Measurements from ENCODE around the gene GATD1. TPM values are rescaled to one million over a fixed set of nuclear protein-coding genes. Genes with fewer than 3 reads are reported as not detected.

GATD1 gene
- total and polyA plus RNA-seq, 9 of the 15 experiments (the other 6 are each of a cell fraction or from before 2014, with no cell fraction given), result 2.8 to 144 (median 36.9) TPM

GRCh38 chr11:726278-727220, 50.7 kb downstream of the GATD1 start:
- WGBS (ENCODE audit: insufficient coverage, low coverage, missing lambda C conversion rate), result 10% methylated on average over 23 of the region's 61 CpGs
- Histone ChIP-seq H2AFZ (ENCODE audit: low read depth, low read length) (peak overlapping the region; percentile 92), H3K4me3 (peak overlapping the region; percentile 34)
- TF ChIP-seq MGA (IDR thresholded peaks at IDR 0.05) (peak; percentile 80), ZNF24 (IDR thresholded peaks at IDR 0.05) (no peak), OTX1 (CRISPR knock-in tag; IDR thresholded peaks at IDR 0.05) (no peak)
- TF ChIP-seq, protein P1, sequence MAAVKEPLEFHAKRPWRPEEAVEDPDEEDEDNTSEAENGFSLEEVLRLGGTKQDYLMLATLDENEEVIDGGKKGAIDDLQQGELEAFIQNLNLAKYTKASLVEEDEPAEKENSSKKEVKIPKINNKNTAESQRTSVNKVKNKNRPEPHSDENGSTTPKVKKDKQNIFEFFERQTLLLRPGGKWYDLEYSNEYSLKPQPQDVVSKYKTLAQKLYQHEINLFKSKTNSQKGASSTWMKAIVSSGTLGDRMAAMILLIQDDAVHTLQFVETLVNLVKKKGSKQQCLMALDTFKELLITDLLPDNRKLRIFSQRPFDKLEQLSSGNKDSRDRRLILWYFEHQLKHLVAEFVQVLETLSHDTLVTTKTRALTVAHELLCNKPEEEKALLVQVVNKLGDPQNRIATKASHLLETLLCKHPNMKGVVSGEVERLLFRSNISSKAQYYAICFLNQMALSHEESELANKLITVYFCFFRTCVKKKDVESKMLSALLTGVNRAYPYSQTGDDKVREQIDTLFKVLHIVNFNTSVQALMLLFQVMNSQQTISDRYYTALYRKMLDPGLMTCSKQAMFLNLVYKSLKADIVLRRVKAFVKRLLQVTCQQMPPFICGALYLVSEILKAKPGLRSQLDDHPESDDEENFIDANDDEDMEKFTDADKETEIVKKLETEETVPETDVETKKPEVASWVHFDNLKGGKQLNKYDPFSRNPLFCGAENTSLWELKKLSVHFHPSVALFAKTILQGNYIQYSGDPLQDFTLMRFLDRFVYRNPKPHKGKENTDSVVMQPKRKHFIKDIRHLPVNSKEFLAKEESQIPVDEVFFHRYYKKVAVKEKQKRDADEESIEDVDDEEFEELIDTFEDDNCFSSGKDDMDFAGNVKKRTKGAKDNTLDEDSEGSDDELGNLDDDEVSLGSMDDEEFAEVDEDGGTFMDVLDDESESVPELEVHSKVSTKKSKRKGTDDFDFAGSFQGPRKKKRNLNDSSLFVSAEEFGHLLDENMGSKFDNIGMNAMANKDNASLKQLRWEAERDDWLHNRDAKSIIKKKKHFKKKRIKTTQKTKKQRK (IDR thresholded peaks at IDR 0.05; ENCODE audit: borderline replicate concordance, low read depth, low read length), result no peak

More at GRCh38 chr11:726278-727220, 50.7 kb downstream of the GATD1 start:
- H3K36me3 ChIP-seq (ENCODE audit: control insufficient read depth, insufficient read depth, low read length), result no peaks in the 10 kb centered on the region
- DNase-seq (ENCODE audit: extremely low read depth in 1 of 4, low spot score in 3 of 4) (peak; percentile 90 to 95 (median 93)), FAIRE-seq (peak; percentile 79), ATAC-seq (peak; percentile 53)
- peak overlapping the region; percentile 45 to 87 for H3K9ac ChIP-seq (ENCODE audit: insufficient read depth in 1 of 2, low read depth in 2 of 2, low read length in 2 of 2)
- intact Hi-C loops (cut with micrococcal nuclease), result loop anchor here (5.0 kb wide), 2 partner anchors 71 to 174 kb away; partner anchors contain the start of gene SLC25A22
- H3K27ac ChIP-seq (ENCODE audit: extremely low read depth, low read depth, low read length), result peak overlapping the region; percentile 65; the same call in 2 of the 3 replicates
- no peaks in the 10 kb centered on the region for H3K9me3 ChIP-seq (replicated peaks; ENCODE audit: control insufficient read depth, insufficient read depth, low read depth, low read length)
- ChIA-PET POLR2A (interaction anchor here (0.6 to 2.8 kb wide), 13 partner anchors 11 to 158 kb away, joined by 3 to 25 read pairs (median 4); partner anchors contain the start of genes DEAF1 and TMEM80), CTCF (ENCODE audit: low intra/inter-chr PET ratio) (interaction anchor here (1.2 to 2.2 kb wide), 2 partner anchors 30 to 61 kb away, joined by 3 to 8 read pairs; partner anchors contain the start of gene TMEM80)
- H3K9me1 ChIP-seq (ENCODE audit: control insufficient read depth, insufficient read depth, low read length), result no peaks in the 10 kb centered on the region
- peak overlapping the region; percentile 65 for H3K4me2 ChIP-seq (ENCODE audit: insufficient read depth, low read length)
- H4K20me1 ChIP-seq (replicated peaks; ENCODE audit: control insufficient read depth, insufficient read depth, low read length), result no peaks in the 10 kb centered on the region; the same call in 1 of the 2 replicates
- peaks cover 35 to 74% of the 10 kb centered on the region in 2 experiments for H3K4me1 ChIP-seq (replicated peaks in 1 of 2; ENCODE audit: control insufficient read depth in 2 of 2, insufficient read depth in 2 of 2, low read length in 2 of 2)
- no peaks in the 10 kb centered on the region; a peak in 1 of 5 replicates for H3K27me3 ChIP-seq (ENCODE audit: control insufficient read depth in 2 of 2, insufficient read depth in 2 of 2, low read length in 2 of 2)
- in situ Hi-C loops (cut with MboI), result no loop called here
- TSS peak; percentile 86 for BruUV-seq (replicated peaks)
- H3K79me2 ChIP-seq (ENCODE audit: control insufficient read depth, insufficient read depth, low read length), result no peaks in the 10 kb centered on the region; the same call in 1 of the 3 replicates

All from K562 (cell line).